Immature natural killer cell (primary cell): ENCODE results near the gene DSCAML1. TPM values are rescaled to one million over a fixed set of nuclear protein-coding genes. Genes with fewer than 3 reads are reported as not detected.
"Not testable (repeated sequence)": the region's sequence is repeated elsewhere in the genome, so short reads cannot be mapped to it uniquely, and the experiment has no call there.

Source experiments
- DNase-seq, 3 donors: peaks; one replicate each; pipeline ENCODE4 v3.0.0; 2022; ENCODE audit warnings: mixed read lengths in 1 of 3
- H3K27ac Mint-ChIP-seq, 6 donors: one replicate each; pipeline ENCODE4 v1.8.0; 2020; ENCODE audit warnings: mixed read lengths in 6 of 6, mild to moderate bottlenecking in 5 of 6, inconsistent platforms in 4 of 6, moderate library complexity in 3 of 6
- H3K27me3 Mint-ChIP-seq, 3 donors: one replicate each; pipeline ENCODE4 v1.8.0; 2020 to 2021; ENCODE audit warnings: low read depth in 3 of 3, mild to moderate bottlenecking in 3 of 3, mixed read lengths in 3 of 3, moderate library complexity in 3 of 3, inconsistent platforms in 1 of 3
- H3K36me3 Mint-ChIP-seq, 3 donors: one replicate each; pipeline ENCODE4 v1.8.0; 2020; ENCODE audit warnings: mixed read lengths in 3 of 3, inconsistent platforms in 2 of 3, mild to moderate bottlenecking in 2 of 3
- H3K4me1 Mint-ChIP-seq, 2 donors: one replicate each; pipeline ENCODE4 v1.8.0; 2020; ENCODE audit warnings: inconsistent platforms in 2 of 2, mild to moderate bottlenecking in 2 of 2, mixed read lengths in 2 of 2, moderate library complexity in 1 of 2
- H3K4me3 Mint-ChIP-seq, 5 donors: one replicate each; pipeline ENCODE4 v1.8.0; 2020; ENCODE audit warnings: mild to moderate bottlenecking in 5 of 5, mixed read lengths in 5 of 5, inconsistent platforms in 3 of 5, moderate library complexity in 3 of 5
- H3K9me3 Mint-ChIP-seq, 6 donors: one replicate each; pipeline ENCODE4 v1.8.0; 2020; ENCODE audit warnings: mild to moderate bottlenecking in 6 of 6, mixed read lengths in 6 of 6, inconsistent platforms in 4 of 6, moderate library complexity in 3 of 6
- polyA plus RNA-seq, 3 donors: library from polyadenylated mRNA; unstranded; fragments of 300-500 nt; fragmentation: Illumina TruSeq; gene quantifications; one replicate each; pipeline ENCODE4 v1.2.3, GENCODE V29; 2021

Gene DSCAML1
- polyA plus RNA-seq, 3 donors from 2014 or later: not detected

- no peak overlapping the region for H3K4me3 Mint-ChIP-seq
- DNase-seq: no peak
- H3K4me1 Mint-ChIP-seq: peaks cover 36% of the 10 kb centered on the region in 2 donors
- H3K27me3 Mint-ChIP-seq: peaks cover 0 to 9% (median 5%) of the 10 kb centered on the region in 3 donors
- H3K36me3 Mint-ChIP-seq: no peaks in the 10 kb centered on the region
- no peaks in the 10 kb centered on the region for H3K9me3 Mint-ChIP-seq
- H3K27ac Mint-ChIP-seq: no peak overlapping the region
Observed at GRCh38 chr11:117819096-117820040, 22.4 kb upstream of the DSCAML1 start.

GRCh38 chr11:117818041-117818873, 21.2 kb upstream of the DSCAML1 start:
- Mint-ChIP-seq H3K27ac (peak overlapping the region in 5 of 6 donors; percentile 35 to 80 (median 74)), H3K27me3 (peaks cover 0 to 9% (median 3%) of the 10 kb centered on the region in 3 donors), H3K4me3 (peak overlapping the region in 1 of 5 donors; percentile 30), H3K4me1 (peaks cover 36 to 41% of the 10 kb centered on the region in 2 donors), H3K9me3 (no peaks in the 10 kb centered on the region), H3K36me3 (no peaks in the 10 kb centered on the region)
- no peak for DNase-seq

- Mint-ChIP-seq H3K27ac (peak overlapping the region in 5 of 6 donors; percentile 53 to 80 (median 74)), H3K36me3 (no peaks in the 10 kb centered on the region), H3K9me3 (no peaks in the 10 kb centered on the region), H3K4me3 (peak overlapping the region in 2 of 5 donors; percentile 33 to 47), H3K4me1 (peaks cover 32 to 38% of the 10 kb centered on the region in 2 donors), H3K27me3 (peaks cover 0 to 9% (median 3%) of the 10 kb centered on the region in 3 donors)
- DNase-seq: peak; percentile 69 to 76 (median 73)
Observed at GRCh38 chr11:117817368-117818040, 20.5 kb upstream of the DSCAML1 start.

- Mint-ChIP-seq H3K9me3 (no peaks in the 10 kb centered on the region), H3K4me3 (peak overlapping the region in 1 of 5 donors; percentile 47), H3K4me1 (peaks cover 32 to 35% of the 10 kb centered on the region in 2 donors), H3K36me3 (no peaks in the 10 kb centered on the region), H3K27ac (peak overlapping the region in 1 of 6 donors; percentile 42), H3K27me3 (peaks cover 0 to 9% (median 3%) of the 10 kb centered on the region in 3 donors)
- no peak for DNase-seq
Observed at GRCh38 chr11:117816846-117817367, 19.9 kb upstream of the DSCAML1 start.

- Mint-ChIP-seq H3K27ac (peak overlapping the region in 2 of 6 donors; percentile 77 to 90), H3K4me1 (peaks cover 32 to 35% of the 10 kb centered on the region in 2 donors), H3K27me3 (peaks cover 0 to 11% (median 3%) of the 10 kb centered on the region in 3 donors)
Observed at GRCh38 chr11:117816151-117816741, 19.2 kb upstream of the DSCAML1 start.

GRCh38 chr11:117815262-117815803, 18.3 kb upstream of the DSCAML1 start:
- H3K4me1 Mint-ChIP-seq: peaks cover 32 to 35% of the 10 kb centered on the region in 2 donors
- H3K4me3 Mint-ChIP-seq: peak overlapping the region; percentile 72 to 85 (median 77)
- DNase-seq: peak; percentile 58 to 64 (median 63)
- peaks cover 4 to 12% (median 7%) of the 10 kb centered on the region in 3 donors for H3K27me3 Mint-ChIP-seq
- H3K27ac Mint-ChIP-seq: peak overlapping the region; percentile 71 to 91 (median 84)
- H3K9me3 Mint-ChIP-seq: no peaks in the 10 kb centered on the region
- H3K36me3 Mint-ChIP-seq: no peaks in the 10 kb centered on the region

More at GRCh38 chr11:117816151-117816741, 19.2 kb upstream of the DSCAML1 start:
- H3K4me3 Mint-ChIP-seq: peak overlapping the region in 3 of 5 donors; percentile 41 to 83 (median 60)
- no peaks in the 10 kb centered on the region for H3K9me3 Mint-ChIP-seq
- no peaks in the 10 kb centered on the region for H3K36me3 Mint-ChIP-seq
- no peak for DNase-seq

GRCh38 chr11:117814766-117815261, 17.8 kb upstream of the DSCAML1 start:
- H3K27me3 Mint-ChIP-seq: peaks cover 4 to 12% (median 7%) of the 10 kb centered on the region in 3 donors
- peak overlapping the region; percentile 72 to 85 (median 77) for H3K4me3 Mint-ChIP-seq
- peak overlapping the region; percentile 71 to 91 (median 84) for H3K27ac Mint-ChIP-seq
- peaks cover 32 to 35% of the 10 kb centered on the region in 2 donors for H3K4me1 Mint-ChIP-seq
- no peaks in the 10 kb centered on the region for H3K9me3 Mint-ChIP-seq
- H3K36me3 Mint-ChIP-seq: no peaks in the 10 kb centered on the region
- DNase-seq: peak; percentile 71 to 84 (median 76)

GRCh38 chr11:117814204-117814765, 17.3 kb upstream of the DSCAML1 start:
- Mint-ChIP-seq H3K27ac (peak overlapping the region; percentile 49 to 91 (median 82)), H3K4me1 (peaks cover 32 to 35% of the 10 kb centered on the region in 2 donors), H3K9me3 (no peaks in the 10 kb centered on the region), H3K27me3 (peaks cover 4 to 13% (median 9%) of the 10 kb centered on the region in 3 donors), H3K4me3 (peak overlapping the region in 4 of 5 donors; percentile 77 to 85 (median 80)), H3K36me3 (no peaks in the 10 kb centered on the region)
- DNase-seq: no peak

GRCh38 chr11:117810056-117810451, 13.0 kb upstream of the DSCAML1 start:
- not testable (repeated sequence) for H3K4me3 Mint-ChIP-seq, H3K27me3 Mint-ChIP-seq, H3K36me3 Mint-ChIP-seq, H3K9me3 Mint-ChIP-seq, DNase-seq, H3K27ac Mint-ChIP-seq
- H3K4me1 Mint-ChIP-seq: peaks cover 10 to 12% of the 10 kb centered on the region in 2 donors

GRCh38 chr11:117809236-117810055, 12.4 kb upstream of the DSCAML1 start:
- DNase-seq: no peak
- Mint-ChIP-seq H3K27me3 (peaks cover 5 to 11% (median 8%) of the 10 kb centered on the region in 3 donors), H3K36me3 (no peaks in the 10 kb centered on the region), H3K27ac (no peak overlapping the region), H3K4me3 (no peak overlapping the region), H3K4me1 (peaks cover 4 to 6% of the 10 kb centered on the region in 2 donors), H3K9me3 (no peaks in the 10 kb centered on the region)

- H3K4me1 Mint-ChIP-seq: no peaks in the 10 kb centered on the region
- H3K36me3 Mint-ChIP-seq: no peaks in the 10 kb centered on the region
- no peak overlapping the region for H3K27ac Mint-ChIP-seq
- no peak overlapping the region for H3K4me3 Mint-ChIP-seq
- no peak for DNase-seq
- H3K9me3 Mint-ChIP-seq: no peaks in the 10 kb centered on the region
- H3K27me3 Mint-ChIP-seq: peaks cover 6 to 11% (median 9%) of the 10 kb centered on the region in 3 donors
Observed at GRCh38 chr11:117808784-117809183, 11.8 kb upstream of the DSCAML1 start.
